LNCAP (cell line): ENCODE measurements around the gene KRT6A.

Source experiments
- CTCF ChIP-seq: fragments of 450-650 bp; IDR thresholded peaks from 2 replicates; pipeline ENCODE4 v1.5.1; 2017; ENCODE audit warnings: mild to moderate bottlenecking

The KRT6A gene

GRCh38 chr12:52437508-52437907 lies 55.5 kb downstream of the KRT6A start:
- TF ChIP-seq CTCF = no peak
